GM12874 (cell line): ENCODE results near the gene STK36.

Experiments used
- TF ChIP-seq, protein P1 (sequence below): IDR thresholded peaks from 2 replicates; pipeline ENCODE4 v1.5.1; 2011; ENCODE audit warnings: low read depth, mild to moderate bottlenecking, control low read depth, low read length, moderate library complexity; ENCODE audit not compliant: insufficient read depth

Gene STK36

DNA sequence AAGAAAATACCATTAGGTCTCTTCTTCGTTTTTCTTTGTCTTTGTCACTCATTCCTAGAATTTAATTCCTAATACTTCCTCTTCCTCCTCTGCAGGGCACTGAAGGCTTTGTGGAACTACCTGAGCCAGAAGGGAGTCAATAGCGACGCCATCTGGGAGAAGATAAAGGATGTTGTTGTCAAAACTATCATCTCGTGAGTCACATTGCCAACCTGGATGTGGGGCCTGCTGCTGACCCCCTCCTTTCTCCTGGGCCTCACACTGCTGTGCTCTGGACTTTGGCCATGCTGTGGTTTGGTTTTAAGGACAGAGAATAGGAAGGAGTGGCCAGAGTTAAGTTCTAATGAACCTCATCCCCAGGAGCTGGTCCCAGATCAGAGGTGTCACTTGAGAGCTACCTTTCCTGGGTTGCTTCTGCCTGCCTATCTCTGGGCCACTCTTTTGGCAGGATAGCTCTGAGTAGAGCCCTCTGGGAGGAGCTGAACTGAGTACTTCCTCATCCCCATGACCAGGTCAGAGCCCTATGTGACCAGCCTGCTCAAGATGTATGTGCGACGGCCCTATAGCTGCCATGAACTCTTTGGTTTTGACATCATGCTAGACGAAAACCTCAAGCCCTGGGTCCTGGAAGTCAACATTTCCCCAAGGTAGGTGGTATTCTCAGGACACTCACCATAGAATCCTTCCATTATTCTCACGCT is 77.0 kb downstream of the STK36 start:
- TF ChIP-seq, protein P1, sequence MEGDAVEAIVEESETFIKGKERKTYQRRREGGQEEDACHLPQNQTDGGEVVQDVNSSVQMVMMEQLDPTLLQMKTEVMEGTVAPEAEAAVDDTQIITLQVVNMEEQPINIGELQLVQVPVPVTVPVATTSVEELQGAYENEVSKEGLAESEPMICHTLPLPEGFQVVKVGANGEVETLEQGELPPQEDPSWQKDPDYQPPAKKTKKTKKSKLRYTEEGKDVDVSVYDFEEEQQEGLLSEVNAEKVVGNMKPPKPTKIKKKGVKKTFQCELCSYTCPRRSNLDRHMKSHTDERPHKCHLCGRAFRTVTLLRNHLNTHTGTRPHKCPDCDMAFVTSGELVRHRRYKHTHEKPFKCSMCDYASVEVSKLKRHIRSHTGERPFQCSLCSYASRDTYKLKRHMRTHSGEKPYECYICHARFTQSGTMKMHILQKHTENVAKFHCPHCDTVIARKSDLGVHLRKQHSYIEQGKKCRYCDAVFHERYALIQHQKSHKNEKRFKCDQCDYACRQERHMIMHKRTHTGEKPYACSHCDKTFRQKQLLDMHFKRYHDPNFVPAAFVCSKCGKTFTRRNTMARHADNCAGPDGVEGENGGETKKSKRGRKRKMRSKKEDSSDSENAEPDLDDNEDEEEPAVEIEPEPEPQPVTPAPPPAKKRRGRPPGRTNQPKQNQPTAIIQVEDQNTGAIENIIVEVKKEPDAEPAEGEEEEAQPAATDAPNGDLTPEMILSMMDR = no peak
